GM19455 (cell line): ENCODE measurements around the gene STPG1.

Experiments used
- ATAC-seq: cut with Tn5 transposase; IDR thresholded peaks from one replicate; pipeline ENCODE4 v1.9.1; 2021; ENCODE audit not compliant: unreplicated experiment

Gene STPG1

GRCh38 chr1:24319962-24320361 lies 93.6 kb downstream of the STPG1 start:
- ATAC-seq = no peak

GRCh38 chr1:24319312-24319863 lies 94.2 kb downstream of the STPG1 start, which contains the start of gene GRHL3:
Gene GRHL3, plus strand, starts transcription at chr1:24319357. Its CDS starts 195 bp downstream, at chr1:24319552.
- no peak for ATAC-seq

- no peak for ATAC-seq
Observed at GRCh38 chr1:24318615-24319311, 94.8 kb downstream of the STPG1 start.

- no peak for ATAC-seq
Observed at GRCh38 chr1:24317956-24318614, 95.5 kb downstream of the STPG1 start.

GRCh38 chr1:24317081-24317480 lies 96.5 kb downstream of the STPG1 start:
- ATAC-seq = no peak

GRCh38 chr1:24316645-24317044 lies 96.9 kb downstream of the STPG1 start:
- no peak for ATAC-seq

DNA sequence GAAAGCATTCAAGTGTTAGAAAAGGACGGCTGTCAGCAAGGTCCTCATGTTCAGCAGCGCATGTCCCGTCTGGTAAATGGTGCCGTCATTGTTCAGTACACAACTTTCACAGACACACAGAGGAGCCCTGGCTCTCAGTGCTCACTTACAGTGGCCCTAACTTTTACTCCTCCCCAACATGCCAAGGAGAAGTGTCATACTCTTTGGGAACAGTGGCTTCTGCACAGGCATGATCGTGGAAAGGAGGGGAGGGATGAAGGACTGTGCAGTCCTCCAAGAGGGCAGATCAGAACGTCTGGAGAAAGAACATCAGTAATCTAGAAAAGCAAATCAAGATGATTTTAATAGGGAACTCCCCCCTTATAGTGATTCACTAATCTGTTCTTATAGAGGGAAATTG lies 98.2 kb downstream of the STPG1 start:
- ATAC-seq = no peak

- ATAC-seq = no peak
Observed at GRCh38 chr1:24311741-24312140, 101.8 kb downstream of the STPG1 start.

- no peak for ATAC-seq
Observed at GRCh38 chr1:24311234-24311633, 102.3 kb downstream of the STPG1 start.

GRCh38 chr1:24309762-24310485 lies 103.7 kb downstream of the STPG1 start:
- no peak for ATAC-seq

GRCh38 chr1:24308365-24309015 lies 105.1 kb downstream of the STPG1 start:
- ATAC-seq = no peak
